ENCODE measurements around the gene PSTK.

The PSTK gene

GRCh38 chr10:122997864-122998263, 17.7 kb downstream of the PSTK start:
- no peak overlapping the region for H3K27ac ChIP-seq (ENCODE audit: low read depth, low read length)
- H2AK5ac ChIP-seq (ENCODE audit: low read length), result no peak overlapping the region
- H3K18ac ChIP-seq (ENCODE audit: low read length), result no peak overlapping the region
- H3K4ac ChIP-seq (ENCODE audit: low read depth, low read length), result no peak overlapping the region
- H4K8ac ChIP-seq (ENCODE audit: low read depth, low read length), result no peak overlapping the region
- peaks cover 4% of the 10 kb centered on the region for H3K79me2 ChIP-seq (ENCODE audit: control insufficient read depth, insufficient read depth, low read length)
- no peak overlapping the region for H3K9ac ChIP-seq (ENCODE audit: low read length)
- no peaks in the 10 kb centered on the region for H3K27me3 ChIP-seq (ENCODE audit: insufficient read depth, low read length, poor library complexity)
- DNase-seq, result no peak
- no peak overlapping the region for H3K4me2 ChIP-seq (ENCODE audit: low read length)
- no peak overlapping the region for H3K56ac ChIP-seq (ENCODE audit: low read length)
- H3K4me3 ChIP-seq (ENCODE audit: low read length), result no peak overlapping the region
- no peak overlapping the region for H2BK5ac ChIP-seq (ENCODE audit: low read length)
- peaks cover 4% of the 10 kb centered on the region for H3K36me3 ChIP-seq (ENCODE audit: control insufficient read depth, insufficient read depth, low read length)
- H3K4me1 ChIP-seq (ENCODE audit: control insufficient read depth, low read depth, low read length), result no peaks in the 10 kb centered on the region
- H2BK15ac ChIP-seq (replicated peaks; ENCODE audit: low read depth), result no peak overlapping the region
- H3K23ac ChIP-seq (ENCODE audit: low read length), result no peak overlapping the region
- no peak overlapping the region for H2BK120ac ChIP-seq (ENCODE audit: low read depth, low read length)
- H4K5ac ChIP-seq (ENCODE audit: low read length), result no peak overlapping the region
- peaks cover 7% of the 10 kb centered on the region for H3K79me1 ChIP-seq (ENCODE audit: low read length)
- no CpG with 5 or more reads among the region's 3 CpGs for WGBS (ENCODE audit: extremely low coverage, insufficient coverage, low lambda C conversion rate)

- Histone ChIP-seq H3K79me1 (ENCODE audit: low read length) (peaks cover 7% of the 10 kb centered on the region), H3K27me3 (ENCODE audit: insufficient read depth, low read length, poor library complexity) (no peaks in the 10 kb centered on the region), H3K4ac (ENCODE audit: low read depth, low read length) (no peak overlapping the region), H2BK15ac (replicated peaks; ENCODE audit: low read depth) (no peak overlapping the region), H3K4me2 (ENCODE audit: low read length) (no peak overlapping the region), H4K5ac (ENCODE audit: low read length) (no peak overlapping the region), H2AK5ac (ENCODE audit: low read length) (no peak overlapping the region), H2BK120ac (ENCODE audit: low read depth, low read length) (no peak overlapping the region), H3K18ac (ENCODE audit: low read length) (no peak overlapping the region), H3K4me3 (ENCODE audit: low read length) (no peak overlapping the region), H3K56ac (ENCODE audit: low read length) (no peak overlapping the region), H4K8ac (ENCODE audit: low read depth, low read length) (no peak overlapping the region), H3K36me3 (ENCODE audit: control insufficient read depth, insufficient read depth, low read length) (peaks cover 4% of the 10 kb centered on the region), H2BK5ac (ENCODE audit: low read length) (no peak overlapping the region), H3K79me2 (ENCODE audit: control insufficient read depth, insufficient read depth, low read length) (peaks cover 4% of the 10 kb centered on the region), H3K23ac (ENCODE audit: low read length) (no peak overlapping the region), H3K9ac (ENCODE audit: low read length) (no peak overlapping the region), H3K27ac (ENCODE audit: low read depth, low read length) (no peak overlapping the region), H3K4me1 (ENCODE audit: control insufficient read depth, low read depth, low read length) (no peaks in the 10 kb centered on the region)
- no peak for DNase-seq
- WGBS (ENCODE audit: extremely low coverage, insufficient coverage, low lambda C conversion rate), result no CpG with 5 or more reads among the region's 6 CpGs
These were observed 18.2 kb downstream of the PSTK start for GRCh38 chr10:122998360-122998917.

GRCh38 chr10:122998934-122999333, 18.7 kb downstream of the PSTK start:
- H3K56ac ChIP-seq (ENCODE audit: low read length), result no peak overlapping the region
- no peak overlapping the region for H2AK5ac ChIP-seq (ENCODE audit: low read length)
- no peak overlapping the region for H3K23ac ChIP-seq (ENCODE audit: low read length)
- H3K79me1 ChIP-seq (ENCODE audit: low read length), result peaks cover 7% of the 10 kb centered on the region
- H3K4me3 ChIP-seq (ENCODE audit: low read length), result no peak overlapping the region
- H3K36me3 ChIP-seq (ENCODE audit: control insufficient read depth, insufficient read depth, low read length), result peaks cover 4% of the 10 kb centered on the region
- peaks cover 4% of the 10 kb centered on the region for H3K79me2 ChIP-seq (ENCODE audit: control insufficient read depth, insufficient read depth, low read length)
- WGBS (ENCODE audit: extremely low coverage, insufficient coverage, low lambda C conversion rate), result no CpG with 5 or more reads among the region's 3 CpGs
- H3K9ac ChIP-seq (ENCODE audit: low read length), result no peak overlapping the region
- H2BK15ac ChIP-seq (replicated peaks; ENCODE audit: low read depth), result no peak overlapping the region
- H2BK5ac ChIP-seq (ENCODE audit: low read length), result no peak overlapping the region
- no peak overlapping the region for H4K8ac ChIP-seq (ENCODE audit: low read depth, low read length)
- no peak overlapping the region for H4K5ac ChIP-seq (ENCODE audit: low read length)
- H3K4me2 ChIP-seq (ENCODE audit: low read length), result no peak overlapping the region
- H3K4ac ChIP-seq (ENCODE audit: low read depth, low read length), result no peak overlapping the region
- no peaks in the 10 kb centered on the region for H3K4me1 ChIP-seq (ENCODE audit: control insufficient read depth, low read depth, low read length)
- no peaks in the 10 kb centered on the region for H3K27me3 ChIP-seq (ENCODE audit: insufficient read depth, low read length, poor library complexity)
- H3K27ac ChIP-seq (ENCODE audit: low read depth, low read length), result no peak overlapping the region
- H3K18ac ChIP-seq (ENCODE audit: low read length), result no peak overlapping the region
- no peak for DNase-seq
- H2BK120ac ChIP-seq (ENCODE audit: low read depth, low read length), result no peak overlapping the region

- Histone ChIP-seq H3K9ac (ENCODE audit: low read length) (no peak overlapping the region), H3K27ac (ENCODE audit: low read depth, low read length) (no peak overlapping the region), H3K79me1 (ENCODE audit: low read length) (peaks cover 7% of the 10 kb centered on the region), H3K4me2 (ENCODE audit: low read length) (no peak overlapping the region), H3K56ac (ENCODE audit: low read length) (no peak overlapping the region), H3K4me1 (ENCODE audit: control insufficient read depth, low read depth, low read length) (no peaks in the 10 kb centered on the region), H2BK5ac (ENCODE audit: low read length) (no peak overlapping the region), H4K5ac (ENCODE audit: low read length) (no peak overlapping the region), H3K23ac (ENCODE audit: low read length) (no peak overlapping the region), H3K36me3 (ENCODE audit: control insufficient read depth, insufficient read depth, low read length) (peaks cover 3% of the 10 kb centered on the region), H4K8ac (ENCODE audit: low read depth, low read length) (no peak overlapping the region), H3K79me2 (ENCODE audit: control insufficient read depth, insufficient read depth, low read length) (peaks cover 4% of the 10 kb centered on the region), H2AK5ac (ENCODE audit: low read length) (no peak overlapping the region), H2BK120ac (ENCODE audit: low read depth, low read length) (no peak overlapping the region), H3K18ac (ENCODE audit: low read length) (no peak overlapping the region), H2BK15ac (replicated peaks; ENCODE audit: low read depth) (no peak overlapping the region), H3K4me3 (ENCODE audit: low read length) (no peak overlapping the region), H3K27me3 (ENCODE audit: insufficient read depth, low read length, poor library complexity) (no peaks in the 10 kb centered on the region), H3K4ac (ENCODE audit: low read depth, low read length) (no peak overlapping the region)
- no peak for DNase-seq
- no CpG with 5 or more reads among the region's 3 CpGs for WGBS (ENCODE audit: extremely low coverage, insufficient coverage, low lambda C conversion rate)
These were observed 19.1 kb downstream of the PSTK start for GRCh38 chr10:122999347-122999746.

GRCh38 chr10:123000155-123000554, 20.0 kb downstream of the PSTK start:
- Histone ChIP-seq H3K23ac (ENCODE audit: low read length) (no peak overlapping the region), H3K36me3 (ENCODE audit: control insufficient read depth, insufficient read depth, low read length) (peaks cover 1% of the 10 kb centered on the region), H4K8ac (ENCODE audit: low read depth, low read length) (no peak overlapping the region), H3K4me1 (ENCODE audit: control insufficient read depth, low read depth, low read length) (no peaks in the 10 kb centered on the region), H3K4me2 (ENCODE audit: low read length) (no peak overlapping the region), H3K79me1 (ENCODE audit: low read length) (peaks cover 5% of the 10 kb centered on the region), H2BK15ac (replicated peaks; ENCODE audit: low read depth) (no peak overlapping the region), H3K79me2 (ENCODE audit: control insufficient read depth, insufficient read depth, low read length) (peaks cover 6% of the 10 kb centered on the region), H2BK120ac (ENCODE audit: low read depth, low read length) (no peak overlapping the region), H3K18ac (ENCODE audit: low read length) (no peak overlapping the region), H3K56ac (ENCODE audit: low read length) (no peak overlapping the region), H3K9ac (ENCODE audit: low read length) (no peak overlapping the region), H3K27ac (ENCODE audit: low read depth, low read length) (no peak overlapping the region), H3K4me3 (ENCODE audit: low read length) (no peak overlapping the region), H2BK5ac (ENCODE audit: low read length) (no peak overlapping the region), H3K4ac (ENCODE audit: low read depth, low read length) (no peak overlapping the region), H4K5ac (ENCODE audit: low read length) (no peak overlapping the region), H2AK5ac (ENCODE audit: low read length) (no peak overlapping the region), H3K27me3 (ENCODE audit: insufficient read depth, low read length, poor library complexity) (no peaks in the 10 kb centered on the region)
- no CpG with 5 or more reads among the region's 3 CpGs for WGBS (ENCODE audit: extremely low coverage, insufficient coverage, low lambda C conversion rate)
- no peak for DNase-seq

GRCh38 chr10:123001370-123001769, 21.2 kb downstream of the PSTK start:
- Histone ChIP-seq H3K56ac (ENCODE audit: low read length) (no peak overlapping the region), H3K27ac (ENCODE audit: low read depth, low read length) (no peak overlapping the region), H3K23ac (ENCODE audit: low read length) (no peak overlapping the region), H3K9ac (ENCODE audit: low read length) (no peak overlapping the region), H3K79me1 (ENCODE audit: low read length) (peaks cover 5% of the 10 kb centered on the region), H2AK5ac (ENCODE audit: low read length) (no peak overlapping the region), H2BK15ac (replicated peaks; ENCODE audit: low read depth) (no peak overlapping the region), H4K8ac (ENCODE audit: low read depth, low read length) (no peak overlapping the region), H3K27me3 (ENCODE audit: insufficient read depth, low read length, poor library complexity) (no peaks in the 10 kb centered on the region), H3K4me3 (ENCODE audit: low read length) (no peak overlapping the region), H2BK5ac (ENCODE audit: low read length) (no peak overlapping the region), H3K36me3 (ENCODE audit: control insufficient read depth, insufficient read depth, low read length) (no peaks in the 10 kb centered on the region), H3K79me2 (ENCODE audit: control insufficient read depth, insufficient read depth, low read length) (peaks cover 13% of the 10 kb centered on the region), H3K4me1 (ENCODE audit: control insufficient read depth, low read depth, low read length) (no peaks in the 10 kb centered on the region), H3K4me2 (ENCODE audit: low read length) (no peak overlapping the region), H3K4ac (ENCODE audit: low read depth, low read length) (no peak overlapping the region), H4K5ac (ENCODE audit: low read length) (no peak overlapping the region), H2BK120ac (ENCODE audit: low read depth, low read length) (no peak overlapping the region), H3K18ac (ENCODE audit: low read length) (no peak overlapping the region)
- no peak for DNase-seq
- no CpG with 5 or more reads among the region's 2 CpGs for WGBS (ENCODE audit: extremely low coverage, insufficient coverage, low lambda C conversion rate)
